ENCODE measurements around the gene FBXW8. TPM values are rescaled to one million over a fixed set of nuclear protein-coding genes. Genes with fewer than 3 reads are reported as not detected.

FBXW8 gene
- total RNA-seq, 4 donors from 2014 or later: 7.8 to 29.9 (median 10.3) TPM

DNA sequence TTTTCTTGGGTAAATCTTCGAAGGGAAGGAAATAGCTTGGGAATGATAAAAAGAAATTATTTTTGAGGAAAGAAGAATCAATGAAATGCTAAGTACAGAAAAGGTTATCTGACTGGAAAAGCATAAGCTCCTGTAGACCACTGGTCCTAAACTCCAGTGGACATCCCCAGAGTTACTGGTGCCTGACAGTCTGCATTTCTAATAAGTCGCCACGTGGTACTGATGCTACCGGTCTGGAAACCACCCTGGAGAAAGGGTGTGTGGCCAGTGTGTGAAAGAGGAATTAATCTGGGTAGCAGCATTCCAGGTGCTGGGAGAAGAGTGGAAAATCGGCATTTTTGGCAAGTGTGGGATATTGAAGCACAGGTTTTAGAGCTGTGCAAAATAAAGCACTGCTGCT lies 73.3 kb downstream of the FBXW8 start:
- intact Hi-C loops (cut with DNase I; ENCODE audit: low total_unique reads) (no loop called here), in situ Hi-C loops (cut with MboI; ENCODE audit: low pct_ligation_motif_present in 1 of 4, low pct_unique_long_range_greater_than_20kb in 1 of 4, low sequenced_read_pairs in 3 of 4) (no loop called here)
- TF ChIP-seq POLR2A (IDR thresholded peaks at IDR 0.05) (no peak), POLR2AphosphoS5 (IDR thresholded peaks at IDR 0.05) (no peak), EP300 (IDR thresholded peaks at IDR 0.05; ENCODE audit: low read depth) (no peak)
- TF ChIP-seq, protein P1, sequence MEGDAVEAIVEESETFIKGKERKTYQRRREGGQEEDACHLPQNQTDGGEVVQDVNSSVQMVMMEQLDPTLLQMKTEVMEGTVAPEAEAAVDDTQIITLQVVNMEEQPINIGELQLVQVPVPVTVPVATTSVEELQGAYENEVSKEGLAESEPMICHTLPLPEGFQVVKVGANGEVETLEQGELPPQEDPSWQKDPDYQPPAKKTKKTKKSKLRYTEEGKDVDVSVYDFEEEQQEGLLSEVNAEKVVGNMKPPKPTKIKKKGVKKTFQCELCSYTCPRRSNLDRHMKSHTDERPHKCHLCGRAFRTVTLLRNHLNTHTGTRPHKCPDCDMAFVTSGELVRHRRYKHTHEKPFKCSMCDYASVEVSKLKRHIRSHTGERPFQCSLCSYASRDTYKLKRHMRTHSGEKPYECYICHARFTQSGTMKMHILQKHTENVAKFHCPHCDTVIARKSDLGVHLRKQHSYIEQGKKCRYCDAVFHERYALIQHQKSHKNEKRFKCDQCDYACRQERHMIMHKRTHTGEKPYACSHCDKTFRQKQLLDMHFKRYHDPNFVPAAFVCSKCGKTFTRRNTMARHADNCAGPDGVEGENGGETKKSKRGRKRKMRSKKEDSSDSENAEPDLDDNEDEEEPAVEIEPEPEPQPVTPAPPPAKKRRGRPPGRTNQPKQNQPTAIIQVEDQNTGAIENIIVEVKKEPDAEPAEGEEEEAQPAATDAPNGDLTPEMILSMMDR (IDR thresholded peaks at IDR 0.05): no peak
- Histone ChIP-seq H3K36me3 (peaks cover 0 to 2% (median 0%) of the 10 kb centered on the region in 4 donors), H3K27ac (peak overlapping the region in 1 of 4 donors; percentile 48), H3K4me3 (no peak overlapping the region), H3K27me3 (no peaks in the 10 kb centered on the region), H3K9me3 (no peaks in the 10 kb centered on the region), H3K4me1 (no peaks in the 10 kb centered on the region)
- 29 to 48% methylated on average over 1 to 5 of the region's 5 CpGs for WGBS, 2 donors (ENCODE audit: low coverage in 1 of 2)
- DNase-seq: no peak

DNA sequence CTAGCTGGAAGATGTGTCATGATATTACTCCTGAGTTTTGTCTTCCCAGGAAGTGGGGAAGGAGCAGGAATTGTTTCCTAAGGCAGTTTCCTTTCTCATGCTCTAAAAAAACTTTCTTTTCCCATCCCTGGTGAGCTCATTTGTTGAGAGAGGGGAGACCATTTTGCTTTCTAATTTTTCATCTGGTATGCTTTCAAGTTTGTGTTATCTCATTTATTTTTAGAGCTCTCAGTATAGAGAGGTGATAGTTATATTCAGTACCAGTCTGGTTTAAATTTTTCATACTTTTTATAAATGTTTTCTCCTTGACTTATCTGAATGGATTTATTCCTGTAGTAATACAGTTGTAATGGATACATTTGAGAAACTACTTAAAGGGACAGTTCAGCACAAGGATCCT lies 79.6 kb downstream of the FBXW8 start:
- H3K4me3 ChIP-seq: no peak overlapping the region
- peaks cover 0 to 9% (median 3%) of the 10 kb centered on the region in 4 donors for H3K36me3 ChIP-seq
- TF ChIP-seq, protein P1 (IDR thresholded peaks at IDR 0.05): no peak
- no peak for TF ChIP-seq POLR2A (IDR thresholded peaks at IDR 0.05)
- no peak for TF ChIP-seq POLR2AphosphoS5 (IDR thresholded peaks at IDR 0.05)
- no peak for TF ChIP-seq EP300 (IDR thresholded peaks at IDR 0.05; ENCODE audit: low read depth)
- H3K27ac ChIP-seq: no peak overlapping the region
- no peak for DNase-seq
- H3K4me1 ChIP-seq: no peaks in the 10 kb centered on the region
- H3K27me3 ChIP-seq: no peaks in the 10 kb centered on the region
- in situ Hi-C loops (cut with MboI; ENCODE audit: low pct_ligation_motif_present in 1 of 4, low pct_unique_long_range_greater_than_20kb in 1 of 4, low sequenced_read_pairs in 3 of 4) (no loop called here), intact Hi-C loops (cut with DNase I; ENCODE audit: low total_unique reads) (no loop called here)
- H3K9me3 ChIP-seq: no peaks in the 10 kb centered on the region

DNA sequence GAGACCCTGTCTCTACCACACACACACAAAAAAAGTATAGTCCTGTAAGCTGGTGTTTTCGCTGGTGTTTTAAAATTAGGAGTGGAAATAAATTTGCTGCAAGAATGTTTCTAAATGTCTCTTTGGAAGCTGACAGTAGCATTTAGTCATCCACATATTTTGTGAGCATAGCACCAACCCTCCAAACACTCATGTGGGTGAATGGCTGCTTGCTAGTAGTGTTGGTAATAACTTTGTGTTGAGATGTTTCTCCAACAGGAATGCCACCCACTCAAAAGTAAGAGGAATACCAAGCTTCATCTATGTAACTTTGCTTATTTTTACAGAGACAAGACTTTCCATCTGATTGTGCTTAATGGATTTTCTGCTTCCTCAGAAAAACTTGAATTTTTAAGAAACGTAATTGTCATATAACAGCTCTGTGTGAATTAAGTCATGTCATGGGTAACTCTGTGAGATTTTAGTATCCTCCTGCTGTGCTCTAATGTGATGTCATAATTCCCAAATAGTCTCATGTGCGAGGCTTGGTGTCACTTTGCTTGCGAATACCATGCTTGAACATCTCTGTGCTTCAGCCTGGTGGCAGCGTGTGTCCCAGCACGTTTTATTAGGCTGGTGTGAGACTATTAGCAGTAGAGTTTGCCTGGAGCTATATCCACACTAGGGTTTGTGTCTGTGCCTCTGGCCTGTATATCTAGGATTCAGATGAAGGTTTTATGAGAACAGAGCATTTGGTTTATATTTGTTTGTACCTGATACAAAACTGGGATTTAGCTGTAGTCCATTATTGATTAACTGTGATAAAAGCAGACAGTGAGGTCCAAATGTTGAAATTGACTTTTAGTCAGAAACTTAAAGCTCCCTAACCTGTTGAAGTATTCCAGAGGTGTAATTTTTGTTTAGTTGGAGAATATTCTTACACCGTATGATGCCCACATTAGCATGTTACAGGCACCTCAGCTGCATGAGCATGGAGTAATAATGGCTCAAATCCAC lies 80.5 kb downstream of the FBXW8 start:
- no peak for DNase-seq
- Histone ChIP-seq H3K4me3 (no peak overlapping the region), H3K27ac (no peak overlapping the region), H3K9me3 (no peaks in the 10 kb centered on the region), H3K4me1 (no peaks in the 10 kb centered on the region), H3K27me3 (no peaks in the 10 kb centered on the region), H3K36me3 (peaks cover 0 to 9% (median 3%) of the 10 kb centered on the region in 4 donors)
- intact Hi-C loops (cut with DNase I; ENCODE audit: low total_unique reads): no loop called here
- 87 to 91% methylated on average over 3 to 7 of the region's 7 CpGs for WGBS, 2 donors (ENCODE audit: low coverage in 1 of 2)
- TF ChIP-seq POLR2AphosphoS5 (IDR thresholded peaks at IDR 0.05) (no peak), POLR2A (IDR thresholded peaks at IDR 0.05) (no peak), EP300 (IDR thresholded peaks at IDR 0.05; ENCODE audit: low read depth) (no peak)
- TF ChIP-seq, protein P1 (IDR thresholded peaks at IDR 0.05): no peak
- in situ Hi-C loops (cut with MboI; ENCODE audit: low pct_ligation_motif_present in 1 of 4, low pct_unique_long_range_greater_than_20kb in 1 of 4, low sequenced_read_pairs in 3 of 4): no loop called here

DNA sequence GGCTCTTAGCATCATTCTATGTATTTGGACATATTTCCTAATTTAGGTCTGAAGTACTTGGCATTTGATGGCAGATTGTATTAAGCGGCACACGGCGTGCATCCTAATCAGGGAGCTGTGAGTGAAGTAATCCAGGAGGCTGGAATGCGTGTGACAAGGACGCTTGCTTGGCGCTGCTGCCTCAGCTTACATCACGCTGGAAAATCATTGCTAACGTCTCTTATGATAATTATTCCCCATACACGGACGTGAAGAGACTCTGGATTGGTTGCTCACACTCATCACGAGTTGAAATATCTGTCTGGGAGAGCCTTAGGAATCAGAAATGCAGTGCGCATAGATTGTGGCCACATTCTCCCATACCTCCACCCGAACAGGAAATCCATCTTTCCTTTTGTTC lies 85.3 kb downstream of the FBXW8 start:
- intact Hi-C loops (cut with DNase I; ENCODE audit: low total_unique reads) (no loop called here), in situ Hi-C loops (cut with MboI; ENCODE audit: low pct_ligation_motif_present in 1 of 4, low pct_unique_long_range_greater_than_20kb in 1 of 4, low sequenced_read_pairs in 3 of 4) (no loop called here)
- WGBS, 2 donors (ENCODE audit: low coverage in 1 of 2): 95 to 100% methylated on average over 2 to 13 of the region's 13 CpGs
- Histone ChIP-seq H3K4me1 (no peaks in the 10 kb centered on the region), H3K9me3 (no peaks in the 10 kb centered on the region), H3K4me3 (no peak overlapping the region), H3K27me3 (no peaks in the 10 kb centered on the region), H3K27ac (no peak overlapping the region), H3K36me3 (no peaks in the 10 kb centered on the region)
- no peak for TF ChIP-seq POLR2AphosphoS5 (IDR thresholded peaks at IDR 0.05)
- no peak for TF ChIP-seq EP300 (IDR thresholded peaks at IDR 0.05; ENCODE audit: low read depth)
- TF ChIP-seq, protein P1 (IDR thresholded peaks at IDR 0.05): no peak
- no peak for TF ChIP-seq POLR2A (IDR thresholded peaks at IDR 0.05)
- no peak for DNase-seq

All from transverse colon (tissue), 4 donors.